ENCODE results near the gene CCDC12.

DNA sequence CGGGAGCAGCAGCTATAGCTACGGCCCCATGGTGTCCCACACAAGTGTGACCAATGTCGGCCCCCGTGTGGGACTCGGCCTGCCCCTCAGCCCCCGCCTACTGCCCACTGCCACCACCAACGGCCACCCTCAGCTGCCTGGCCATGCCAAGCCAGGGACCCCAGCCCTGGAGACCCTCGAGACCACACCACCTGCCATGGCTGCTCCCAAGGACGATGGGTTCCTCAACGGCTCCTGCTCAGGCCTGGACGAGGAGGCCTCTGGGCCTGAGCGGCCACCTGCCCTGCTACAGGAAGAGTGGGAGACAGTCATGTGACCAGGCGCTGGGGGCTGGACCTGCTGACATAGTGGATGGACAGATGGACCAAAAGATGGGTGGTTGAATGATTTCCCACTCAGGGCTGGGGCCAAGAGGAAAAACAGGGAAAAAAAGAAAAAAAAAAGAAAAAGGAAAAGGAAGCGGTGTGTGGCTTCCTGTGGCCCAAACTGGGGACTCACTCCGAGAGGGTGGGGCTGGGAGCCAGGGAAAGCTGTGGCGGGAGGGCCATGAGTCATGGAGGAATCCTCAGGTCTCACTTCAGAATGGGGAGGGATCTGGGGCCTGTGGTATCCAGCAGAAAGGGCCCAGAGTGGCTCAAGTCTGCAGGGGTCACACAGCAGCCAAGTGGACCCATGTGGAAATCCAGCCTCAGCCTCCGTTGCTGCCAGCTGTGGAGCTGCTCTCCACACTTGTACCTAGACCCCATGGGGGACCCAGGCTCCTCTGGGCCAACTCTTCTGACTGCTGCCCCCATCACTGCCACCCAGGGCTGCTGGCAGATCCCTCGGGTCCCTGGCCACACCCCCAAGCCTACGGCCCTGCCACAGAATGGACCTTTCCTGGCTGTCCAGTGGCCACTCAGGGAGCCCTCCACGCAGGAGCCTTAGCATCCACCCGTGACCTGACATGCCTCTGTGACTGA is 72.9 kb downstream of the CCDC12 start:
- TF ChIP-seq RNF2 (IDR thresholded peaks at IDR 0.05) (no peak), TCF7L2 (IDR thresholded peaks at IDR 0.05; ENCODE audit: low read depth, low read length) (no peak)
- TF ChIP-seq, protein P1, sequence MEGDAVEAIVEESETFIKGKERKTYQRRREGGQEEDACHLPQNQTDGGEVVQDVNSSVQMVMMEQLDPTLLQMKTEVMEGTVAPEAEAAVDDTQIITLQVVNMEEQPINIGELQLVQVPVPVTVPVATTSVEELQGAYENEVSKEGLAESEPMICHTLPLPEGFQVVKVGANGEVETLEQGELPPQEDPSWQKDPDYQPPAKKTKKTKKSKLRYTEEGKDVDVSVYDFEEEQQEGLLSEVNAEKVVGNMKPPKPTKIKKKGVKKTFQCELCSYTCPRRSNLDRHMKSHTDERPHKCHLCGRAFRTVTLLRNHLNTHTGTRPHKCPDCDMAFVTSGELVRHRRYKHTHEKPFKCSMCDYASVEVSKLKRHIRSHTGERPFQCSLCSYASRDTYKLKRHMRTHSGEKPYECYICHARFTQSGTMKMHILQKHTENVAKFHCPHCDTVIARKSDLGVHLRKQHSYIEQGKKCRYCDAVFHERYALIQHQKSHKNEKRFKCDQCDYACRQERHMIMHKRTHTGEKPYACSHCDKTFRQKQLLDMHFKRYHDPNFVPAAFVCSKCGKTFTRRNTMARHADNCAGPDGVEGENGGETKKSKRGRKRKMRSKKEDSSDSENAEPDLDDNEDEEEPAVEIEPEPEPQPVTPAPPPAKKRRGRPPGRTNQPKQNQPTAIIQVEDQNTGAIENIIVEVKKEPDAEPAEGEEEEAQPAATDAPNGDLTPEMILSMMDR (IDR thresholded peaks at IDR 0.05 in 2 of 3, conservative IDR thresholded peaks at IDR 0.05 in 1 of 3; ENCODE audit: insufficient read depth in 2 of 3, low read depth in 1 of 3, low read length in 3 of 3), result no peak
